Activated effector memory CD4-positive, alpha-beta T cell treated with anti-CD3 and anti-CD28 coated beads, Interleukin-2, amount 50 U/mL, for 16 hours (primary cell): ENCODE data around the gene DHRSX.
"Not testable (repeated sequence)": the region's sequence is repeated elsewhere in the genome, so short reads cannot be mapped to it uniquely, and the experiment has no call there.

Source experiments
- DNase-seq: peaks from one replicate; pipeline ENCODE4 v3.0.0-alpha.2; 2020

Gene DHRSX

DNA sequence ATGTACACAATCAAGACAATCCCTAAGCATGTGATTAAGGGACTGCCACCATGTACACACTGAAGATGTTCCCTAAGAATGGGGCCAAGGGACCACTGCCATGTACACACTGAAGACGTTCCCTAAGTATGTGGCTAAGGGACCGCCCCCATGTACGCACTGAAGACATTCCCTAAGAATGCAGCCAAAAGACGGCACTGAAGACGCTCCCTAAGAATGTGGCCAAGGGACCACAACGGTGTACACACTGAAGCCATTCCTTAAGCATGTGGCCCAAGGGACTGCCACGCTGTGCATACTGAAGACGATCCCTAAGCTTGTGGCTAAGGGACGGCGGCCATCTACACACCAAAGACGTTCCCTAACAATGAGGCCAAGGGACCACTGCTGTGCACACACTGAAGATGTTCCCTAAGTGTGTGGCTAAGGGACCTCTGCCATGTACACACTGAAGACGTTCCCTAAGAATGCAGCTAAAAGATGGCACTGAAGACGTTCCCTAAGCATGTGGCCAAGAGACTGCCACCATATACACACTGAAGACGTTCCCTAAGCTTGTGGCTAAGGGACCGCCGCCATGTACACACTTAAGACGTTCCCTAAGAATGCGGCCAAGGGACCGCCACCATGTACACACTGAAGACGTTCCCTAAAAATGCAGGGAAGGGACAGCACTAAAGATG is 26.4 kb downstream of the DHRSX start:
- no peak for DNase-seq

GRCh38 chrX:2473064-2473463 is 27.7 kb downstream of the DHRSX start:
- DNase-seq, result peak; percentile 1

GRCh38 chrX:2471641-2472040 is 29.1 kb downstream of the DHRSX start:
- no peak for DNase-seq

DNA sequence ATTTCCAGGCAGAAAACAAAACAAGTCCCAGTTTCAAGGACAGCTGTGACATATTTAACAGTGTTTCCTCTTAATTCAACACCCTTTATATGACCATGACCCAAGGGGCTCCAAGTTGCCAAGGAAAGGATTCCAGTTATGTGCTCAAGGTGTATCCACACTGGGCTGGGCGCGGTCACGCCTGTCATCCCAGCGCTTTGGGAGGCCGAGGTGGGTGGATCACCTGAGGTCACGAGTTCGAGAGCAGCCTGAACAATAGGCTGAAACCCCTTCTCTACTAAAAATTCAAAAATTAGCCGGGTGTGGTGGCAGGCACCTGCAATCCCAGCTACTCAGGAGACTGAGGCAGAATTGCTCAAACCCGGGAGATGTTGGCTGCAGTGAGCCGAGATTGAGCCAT is 29.6 kb downstream of the DHRSX start:
- DNase-seq, result not testable (repeated sequence)

DNA sequence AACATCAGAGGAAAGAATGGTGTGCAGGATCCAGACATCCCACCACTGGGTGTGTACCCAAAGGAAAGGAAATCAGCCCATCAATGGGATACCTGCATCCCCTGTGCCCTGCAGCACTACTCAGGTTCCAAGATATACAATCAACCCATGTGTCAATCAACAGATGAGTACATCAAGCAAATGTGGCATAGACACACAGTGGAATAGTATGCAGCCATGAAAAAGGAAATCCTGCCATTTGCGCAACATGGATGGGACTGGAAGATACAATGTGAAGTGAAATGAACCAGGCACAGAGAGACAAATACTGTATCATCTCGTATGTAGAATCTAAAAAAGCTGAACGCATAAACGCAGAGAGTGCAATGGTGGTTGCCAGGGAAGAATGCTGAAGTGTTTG is 30.9 kb downstream of the DHRSX start:
- not testable (repeated sequence) for DNase-seq

- no peak for DNase-seq
Observed at GRCh38 chrX:2469196-2469685, 31.5 kb downstream of the DHRSX start.

DNA sequence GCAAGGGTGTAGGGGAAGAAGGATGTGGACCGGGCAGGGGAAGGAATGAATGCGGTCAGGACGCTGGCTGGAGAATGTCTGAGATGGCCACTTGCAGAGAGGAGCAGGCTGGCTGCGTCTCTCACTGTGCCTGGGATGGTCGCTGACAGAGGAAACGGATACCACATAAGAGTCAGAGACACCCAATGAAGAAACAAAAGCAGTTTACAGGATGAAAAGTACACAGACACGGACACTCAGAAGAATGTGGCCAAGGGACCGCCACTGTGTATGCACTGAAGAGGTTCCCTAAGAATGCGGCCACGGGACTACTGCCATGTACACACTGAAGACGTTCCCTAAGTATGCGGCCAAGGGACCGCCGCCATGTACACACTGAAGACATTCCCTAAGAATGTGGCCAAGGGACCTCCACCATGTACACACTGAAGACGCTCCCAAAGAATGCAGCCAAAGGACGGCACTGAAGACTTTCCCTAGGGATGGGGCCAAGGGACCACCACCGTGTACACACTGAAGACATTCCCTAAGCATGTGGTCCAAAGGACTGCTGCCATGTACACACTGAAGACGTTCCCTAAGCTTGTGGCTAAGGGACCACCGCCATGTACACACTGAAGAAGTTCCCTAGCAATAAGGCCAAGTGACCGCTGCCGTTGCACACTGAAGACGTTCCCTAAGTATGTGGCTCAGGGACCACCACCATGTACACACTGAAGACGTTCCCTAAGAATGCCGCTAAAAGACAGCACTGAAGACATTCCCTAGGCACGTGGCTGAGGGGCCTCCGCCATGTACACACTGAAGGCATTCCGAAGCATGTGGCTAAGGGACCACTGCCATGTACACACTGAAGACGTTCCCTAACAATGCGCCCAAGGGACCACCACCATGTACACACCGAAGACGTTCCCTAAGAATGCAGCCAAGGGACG is 32.2 kb downstream of the DHRSX start:
- DNase-seq, result no peak

GRCh38 chrX:2466876-2467656 is 33.7 kb downstream of the DHRSX start:
- no peak for DNase-seq

DNA sequence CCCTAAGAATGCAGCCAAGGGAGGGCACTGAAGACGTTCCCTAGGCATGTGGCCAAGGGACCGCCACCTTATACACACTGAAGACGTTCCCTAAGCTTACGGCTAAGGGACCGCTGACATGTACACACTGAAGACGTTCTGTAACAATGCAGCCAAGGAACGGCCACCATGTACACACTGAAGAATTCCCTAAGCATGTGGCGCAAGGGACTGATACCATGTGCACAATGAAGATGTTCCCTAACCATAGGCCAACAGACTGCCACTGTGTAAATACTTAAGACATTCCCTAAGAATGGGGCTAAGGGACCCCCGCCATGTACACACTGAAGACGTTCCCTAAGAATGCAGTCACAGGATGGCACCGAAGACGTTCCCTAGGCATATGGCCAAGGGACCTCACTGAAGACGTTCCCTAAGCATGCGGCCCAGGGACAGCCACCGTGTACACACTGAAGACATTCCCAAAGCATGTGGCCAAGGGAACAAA is 36.1 kb downstream of the DHRSX start:
- no peak for DNase-seq

DNA sequence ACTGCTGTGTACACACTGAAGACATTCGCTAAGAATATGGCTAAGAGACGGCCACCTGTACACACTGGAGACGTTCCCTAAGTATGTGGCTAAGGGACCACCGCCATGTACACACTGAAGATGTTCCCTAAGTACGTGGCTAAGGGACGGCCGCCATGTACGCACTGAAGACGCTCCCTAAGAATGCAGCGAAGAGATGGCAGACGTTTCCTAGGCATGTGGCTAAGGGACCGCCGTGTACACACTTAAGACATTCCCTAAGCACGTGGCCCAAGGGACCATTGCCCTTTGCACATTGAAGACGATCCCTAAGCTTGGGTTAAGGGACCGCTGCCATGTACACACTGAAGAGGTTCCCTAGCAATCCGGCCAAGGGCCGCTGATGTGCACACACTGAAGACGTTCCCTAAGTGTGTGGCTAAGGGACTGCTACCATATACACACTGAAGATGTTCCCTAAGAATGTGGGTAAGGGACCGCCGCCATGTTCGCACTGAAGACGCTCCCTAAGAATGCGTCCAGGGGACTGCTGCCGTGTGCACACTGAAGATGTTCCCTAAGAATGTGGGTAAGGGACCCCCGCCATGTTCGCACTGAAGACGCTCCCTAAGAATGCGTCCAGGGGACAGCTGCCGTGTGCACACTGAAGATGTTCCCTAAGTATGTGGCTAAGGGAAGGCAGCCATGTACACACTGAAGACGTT is 36.7 kb downstream of the DHRSX start:
- DNase-seq, result no peak

DNA sequence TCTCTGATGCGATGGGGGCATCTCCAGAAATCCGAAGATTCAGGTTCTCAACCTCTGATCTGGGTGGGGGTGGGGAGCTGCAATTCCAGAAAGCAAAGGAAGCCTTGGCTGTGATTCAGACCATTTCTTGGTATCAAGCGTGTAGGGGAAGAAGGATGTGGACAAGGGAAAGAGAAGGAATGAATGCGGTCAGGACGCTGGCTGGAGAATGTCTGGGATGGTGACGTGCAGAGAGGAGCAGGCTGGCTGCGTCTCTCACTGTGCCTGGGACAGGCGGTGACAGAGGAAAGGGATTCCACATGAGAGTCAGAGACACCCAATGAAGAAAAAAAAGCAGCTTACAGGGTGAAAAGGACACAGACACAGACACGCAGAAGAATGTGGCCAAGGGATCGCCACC is 37.3 kb downstream of the DHRSX start:
- DNase-seq, result not testable (repeated sequence)

DNA sequence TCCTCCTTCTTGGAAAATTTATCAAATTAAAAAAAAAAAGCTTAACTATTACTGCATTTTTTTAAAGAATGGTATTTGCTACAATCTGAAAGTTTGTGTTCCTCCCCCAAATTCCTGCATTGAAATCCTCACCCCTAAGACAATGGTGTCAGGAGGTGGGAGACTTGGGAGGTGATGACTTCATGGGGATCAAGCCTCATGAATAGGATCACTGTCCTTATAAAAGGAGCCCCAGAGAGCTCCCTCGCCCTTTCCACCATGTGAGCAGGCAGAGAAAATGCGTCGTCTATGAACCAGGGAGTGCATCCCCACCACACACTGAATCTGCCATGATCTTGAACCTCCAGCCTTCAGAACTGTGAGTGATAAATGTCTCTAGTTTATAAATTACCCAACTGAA is 38.0 kb downstream of the DHRSX start:
- DNase-seq, result no peak

- DNase-seq, result no peak
Observed at GRCh38 chrX:2462074-2462473, 38.7 kb downstream of the DHRSX start.

- no peak for DNase-seq
Observed at GRCh38 chrX:2461711-2462016, 39.1 kb downstream of the DHRSX start.

GRCh38 chrX:2460821-2461710 is 39.7 kb downstream of the DHRSX start:
- DNase-seq, result not testable (repeated sequence)

GRCh38 chrX:2460048-2460447 is 40.7 kb downstream of the DHRSX start:
- not testable (repeated sequence) for DNase-seq

GRCh38 chrX:2458309-2458708 is 42.5 kb downstream of the DHRSX start:
- DNase-seq, result no peak

GRCh38 chrX:2457289-2458133 is 43.3 kb downstream of the DHRSX start:
- no peak for DNase-seq

GRCh38 chrX:2456091-2456490 is 44.7 kb downstream of the DHRSX start:
- DNase-seq, result not testable (repeated sequence)

GRCh38 chrX:2454620-2455019 is 46.2 kb downstream of the DHRSX start:
- DNase-seq, result not testable (repeated sequence)
